Activated T-cell treated with anti-CD3 and anti-CD28 coated beads for 24 hours (primary cell): ENCODE data around the gene ARID1B.

Experiments used
- DNase-seq: peaks from one replicate; pipeline ENCODE4 v3.0.0-alpha.2; 2020; ENCODE audit warnings: low read depth

The ARID1B gene

DNA sequence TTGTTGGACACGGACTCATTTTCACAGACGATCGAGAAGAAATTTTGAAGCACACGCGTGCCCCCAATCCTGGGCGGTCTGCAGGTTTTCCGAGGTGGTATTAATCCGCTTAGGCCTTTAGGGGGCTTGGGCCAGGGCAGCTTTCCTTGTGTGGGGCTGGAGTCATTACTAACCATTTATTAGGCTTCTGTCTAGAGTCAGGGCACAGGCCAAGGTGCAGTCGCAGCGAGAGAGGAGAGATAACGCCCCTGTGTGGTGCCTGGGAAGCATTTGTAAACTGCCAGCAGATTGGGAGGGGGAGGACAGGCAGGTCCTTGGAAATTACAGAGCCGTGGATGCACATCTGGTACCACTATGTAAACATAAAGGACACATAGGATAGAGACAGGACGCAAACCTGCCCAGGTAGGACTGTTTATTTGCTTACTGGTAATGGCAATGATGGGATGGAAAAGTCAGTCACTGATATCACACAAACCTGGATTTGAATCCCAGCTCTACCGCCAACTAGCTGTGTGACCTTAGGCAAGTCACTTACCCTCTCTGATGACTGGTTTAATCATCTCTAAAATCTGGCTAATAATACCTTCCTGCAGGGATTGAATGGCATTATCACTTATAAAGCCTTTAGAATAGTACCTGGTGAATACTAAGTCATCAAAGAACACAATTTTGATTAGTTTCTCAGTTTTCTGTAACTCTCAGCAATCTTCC is 469.8 kb downstream of the ARID1B start:
- DNase-seq = no peak

DNA sequence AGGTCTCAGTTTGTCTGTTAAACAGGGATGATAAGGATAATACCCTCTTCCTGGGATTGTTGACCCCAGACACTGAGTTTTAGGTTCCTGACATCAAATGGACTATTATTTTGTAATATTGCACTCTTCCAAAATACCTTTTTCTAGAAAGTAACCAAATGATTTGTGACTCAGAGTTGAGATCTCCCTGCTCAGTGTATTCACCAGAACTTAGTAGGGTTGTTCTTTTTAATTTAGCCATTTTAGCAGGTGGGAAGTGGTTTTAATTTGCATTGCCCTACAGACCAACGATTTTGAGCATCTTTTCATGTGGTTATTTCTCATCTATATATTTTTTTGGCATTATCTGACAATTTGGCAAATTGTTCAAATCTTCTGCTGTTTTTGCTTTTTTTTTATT is 471.1 kb downstream of the ARID1B start:
- no peak for DNase-seq

DNA sequence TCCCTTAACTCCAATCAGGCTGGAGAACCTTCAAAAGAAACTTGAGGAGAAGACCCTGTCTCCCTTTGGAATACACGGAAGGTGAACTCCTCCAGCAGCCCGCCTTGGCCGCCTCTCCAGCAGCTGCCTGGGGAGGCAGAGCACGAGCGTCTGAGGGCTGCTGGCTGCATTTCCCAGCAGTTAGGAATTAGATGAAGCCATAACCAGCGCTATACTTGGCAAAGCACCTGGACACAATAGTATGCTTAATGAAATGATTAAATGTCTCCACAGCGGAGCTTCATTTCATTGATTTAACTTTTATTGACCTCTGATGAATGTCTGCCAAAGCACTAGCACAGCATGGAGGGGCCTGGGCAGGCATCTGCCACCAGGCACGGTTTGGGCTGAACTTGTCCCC is 472.6 kb downstream of the ARID1B start:
- DNase-seq = no peak

- DNase-seq = no peak
Measured at GRCh38 chr6:157251586-157252247, 474.5 kb downstream of the ARID1B start.

DNA sequence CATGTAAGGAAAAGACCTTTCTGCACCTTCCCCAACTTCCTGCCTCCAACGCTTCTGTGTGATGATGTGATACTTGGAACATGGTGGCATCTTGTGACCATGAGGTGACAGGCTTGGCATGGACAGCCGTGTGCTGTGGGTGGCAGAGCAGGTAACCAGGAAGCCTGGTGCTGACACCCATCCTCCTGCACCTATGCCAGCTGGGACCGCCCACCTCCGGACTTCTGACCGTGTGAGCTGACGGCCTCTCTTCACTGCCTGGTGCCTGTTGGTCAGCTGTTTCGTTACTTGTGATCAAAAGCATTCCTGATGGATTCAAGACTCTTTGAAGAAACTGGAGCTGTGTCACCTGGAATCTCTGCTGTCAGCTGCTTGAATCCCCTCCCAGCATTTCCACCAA is 475.8 kb downstream of the ARID1B start:
- DNase-seq = no peak

DNA sequence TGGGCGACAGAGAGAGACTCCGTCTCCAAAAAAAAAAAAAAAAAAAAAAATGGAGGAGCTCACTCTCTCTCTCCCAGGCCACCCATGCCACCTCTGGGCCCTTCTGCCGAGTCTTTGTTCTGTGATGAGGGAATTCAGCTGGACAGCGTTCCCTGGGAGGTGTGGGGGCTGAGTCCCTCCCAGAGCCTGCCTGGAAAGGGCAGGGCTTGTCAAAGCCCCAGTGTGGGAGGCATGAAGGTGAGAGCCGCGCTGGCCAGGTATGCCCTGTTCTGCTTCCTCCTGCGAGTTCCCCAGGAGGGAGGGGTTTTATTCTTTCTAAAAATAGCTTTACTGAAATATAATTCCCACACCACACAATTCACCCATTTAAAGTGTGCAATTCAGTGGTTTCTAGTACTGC is 476.5 kb downstream of the ARID1B start:
- no peak for DNase-seq

DNA sequence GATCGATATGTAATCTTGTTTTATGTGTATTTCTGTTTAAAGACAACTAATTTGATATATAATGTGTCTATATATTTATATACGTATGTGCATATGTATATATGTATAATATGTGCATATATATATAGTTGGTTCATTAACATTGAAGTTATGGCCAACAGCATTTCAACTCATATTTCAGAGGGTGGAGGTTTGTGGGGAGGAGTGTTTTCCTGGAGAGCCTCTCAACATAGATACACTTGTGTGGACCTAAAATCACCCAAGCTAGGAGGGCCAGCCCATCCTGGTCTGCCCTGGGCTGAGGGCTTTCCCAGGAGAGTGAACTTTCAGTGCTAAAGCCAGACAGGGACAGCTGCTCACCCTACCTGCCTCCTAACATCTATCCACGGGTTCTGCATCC is 477.4 kb downstream of the ARID1B start:
- DNase-seq = no peak

DNA sequence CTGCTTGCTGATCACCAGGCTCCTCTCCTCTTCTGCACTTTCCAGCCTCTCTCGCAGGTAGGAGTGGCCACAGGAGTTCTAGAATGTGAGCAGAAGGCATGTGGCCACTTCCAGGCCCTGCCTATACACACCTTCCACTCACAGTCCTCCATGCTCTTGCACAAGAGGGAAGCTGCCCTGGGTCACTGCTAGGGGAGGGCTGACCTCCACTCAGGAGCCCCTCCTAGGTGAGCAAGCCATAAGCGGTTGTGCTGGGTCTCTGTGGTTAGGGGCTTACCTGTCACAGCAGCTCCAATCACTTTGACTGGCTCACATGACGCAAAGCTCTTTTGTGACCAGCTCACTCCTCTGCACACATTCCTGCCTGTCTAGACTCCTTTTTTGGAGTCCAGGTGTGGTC is 477.9 kb downstream of the ARID1B start:
- no peak for DNase-seq

GRCh38 chr6:157258878-157259277 is 481.7 kb downstream of the ARID1B start:
- DNase-seq = no peak

GRCh38 chr6:157259443-157259842 is 482.3 kb downstream of the ARID1B start:
- DNase-seq = no peak
